ENCODE data around the gene VAX1. TPM values are rescaled to one million over a fixed set of nuclear protein-coding genes. Genes with fewer than 3 reads are reported as not detected.
A peak's percentile ranks its signal among the peaks of the same experiment; 100 is the strongest.

The VAX1 gene
- polyA plus RNA-seq, 6 donors from 2014 or later, result not detected

DNA sequence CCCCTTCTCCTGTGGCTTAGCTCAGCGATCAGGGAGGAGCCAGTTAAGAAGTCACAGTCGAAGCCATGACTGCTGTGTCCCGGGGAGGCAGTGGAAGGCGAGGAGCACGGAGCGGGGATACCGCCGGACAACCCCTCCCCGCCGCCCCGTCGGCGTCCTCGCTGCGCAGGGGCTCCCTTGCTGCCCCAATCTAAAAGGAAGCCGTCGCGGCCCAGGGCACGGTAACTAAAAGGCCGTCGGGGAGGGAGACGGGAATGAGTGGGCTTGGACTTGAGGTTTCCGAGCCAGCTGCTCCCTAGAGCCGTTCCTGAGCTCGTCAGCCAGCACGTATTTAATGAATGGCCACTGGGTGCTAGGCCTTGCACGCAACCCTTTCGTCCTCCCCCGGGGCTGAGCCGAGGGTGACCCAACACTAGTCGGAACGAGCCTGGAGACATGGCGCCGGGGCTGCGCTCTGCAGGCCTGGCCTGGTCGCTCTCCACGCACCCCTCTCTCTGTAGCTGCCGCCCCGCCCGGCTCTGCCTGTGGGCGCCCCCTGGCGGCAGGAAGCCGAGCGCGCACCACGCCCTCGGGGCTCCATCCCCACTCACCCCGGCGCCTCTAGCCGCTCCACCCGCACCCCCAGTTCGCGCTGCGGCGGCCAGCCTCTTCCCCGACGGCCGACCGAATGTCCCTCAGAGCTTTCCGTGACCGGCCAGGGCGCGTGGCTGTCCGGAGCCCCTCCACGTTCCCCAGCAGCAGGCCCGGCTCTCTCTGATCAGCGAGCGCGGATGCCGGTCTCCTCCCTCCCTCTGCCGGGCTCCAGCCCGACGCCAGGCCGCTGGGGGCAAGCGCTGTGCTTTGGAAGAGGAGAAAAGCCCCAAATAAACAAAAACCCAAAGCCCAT, 30.0 kb upstream of the VAX1 start:
- peaks cover 0 to 6% (median 4%) of the 10 kb centered on the region in 7 donors for H3K9me3 Mint-ChIP-seq
- H3K36me3 Mint-ChIP-seq, result no peaks in the 10 kb centered on the region
- peak overlapping the region in 4 of 8 donors; percentile 18 to 65 (median 38) for H3K4me3 Mint-ChIP-seq
- peak; percentile 58 to 67 for ATAC-seq (ENCODE audit: low read depth in 2 of 2)
- peaks cover 0 to 31% (median 4%) of the 10 kb centered on the region in 3 donors for H3K4me1 Mint-ChIP-seq
- peak; percentile 21 for DNase-seq
- H3K27me3 Mint-ChIP-seq, result peaks cover 65 to 93% (median 80%) of the 10 kb centered on the region in 3 donors
- H3K27ac Mint-ChIP-seq, result no peak overlapping the region

DNA sequence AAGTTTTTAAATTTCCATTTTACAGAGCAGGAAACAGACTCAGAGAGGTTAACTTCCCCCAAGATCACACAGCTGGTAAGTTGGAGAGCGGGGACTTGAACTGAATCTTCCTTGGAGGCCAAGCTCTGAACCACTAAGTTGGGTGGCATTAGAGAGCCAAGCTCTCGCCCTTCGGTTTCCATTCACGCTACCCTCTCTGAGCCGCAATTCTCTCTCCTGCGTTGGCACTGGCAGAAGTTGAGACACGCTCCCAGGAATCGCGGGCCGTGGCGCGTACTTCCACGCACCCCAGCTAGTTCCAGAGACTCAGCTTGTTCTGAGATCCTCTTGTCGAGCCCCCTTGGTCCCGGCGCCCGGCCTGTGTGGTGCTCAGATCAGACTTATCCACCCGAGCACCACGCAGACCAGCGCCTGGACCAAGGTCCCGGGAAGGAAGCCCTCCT, 29.3 kb upstream of the VAX1 start:
- Mint-ChIP-seq H3K4me3 (peak overlapping the region in 3 of 8 donors; percentile 18 to 51 (median 49)), H3K36me3 (peaks cover 0 to 1% of the 10 kb centered on the region in 2 donors), H3K4me1 (peaks cover 0 to 35% (median 4%) of the 10 kb centered on the region in 3 donors), H3K27me3 (peaks cover 65 to 92% (median 77%) of the 10 kb centered on the region in 3 donors), H3K27ac (peak overlapping the region in 1 of 6 donors; percentile 56), H3K9me3 (peaks cover 0 to 6% (median 4%) of the 10 kb centered on the region in 7 donors)
- ATAC-seq (ENCODE audit: low read depth in 2 of 2) (no peak), DNase-seq (no peak)

DNA sequence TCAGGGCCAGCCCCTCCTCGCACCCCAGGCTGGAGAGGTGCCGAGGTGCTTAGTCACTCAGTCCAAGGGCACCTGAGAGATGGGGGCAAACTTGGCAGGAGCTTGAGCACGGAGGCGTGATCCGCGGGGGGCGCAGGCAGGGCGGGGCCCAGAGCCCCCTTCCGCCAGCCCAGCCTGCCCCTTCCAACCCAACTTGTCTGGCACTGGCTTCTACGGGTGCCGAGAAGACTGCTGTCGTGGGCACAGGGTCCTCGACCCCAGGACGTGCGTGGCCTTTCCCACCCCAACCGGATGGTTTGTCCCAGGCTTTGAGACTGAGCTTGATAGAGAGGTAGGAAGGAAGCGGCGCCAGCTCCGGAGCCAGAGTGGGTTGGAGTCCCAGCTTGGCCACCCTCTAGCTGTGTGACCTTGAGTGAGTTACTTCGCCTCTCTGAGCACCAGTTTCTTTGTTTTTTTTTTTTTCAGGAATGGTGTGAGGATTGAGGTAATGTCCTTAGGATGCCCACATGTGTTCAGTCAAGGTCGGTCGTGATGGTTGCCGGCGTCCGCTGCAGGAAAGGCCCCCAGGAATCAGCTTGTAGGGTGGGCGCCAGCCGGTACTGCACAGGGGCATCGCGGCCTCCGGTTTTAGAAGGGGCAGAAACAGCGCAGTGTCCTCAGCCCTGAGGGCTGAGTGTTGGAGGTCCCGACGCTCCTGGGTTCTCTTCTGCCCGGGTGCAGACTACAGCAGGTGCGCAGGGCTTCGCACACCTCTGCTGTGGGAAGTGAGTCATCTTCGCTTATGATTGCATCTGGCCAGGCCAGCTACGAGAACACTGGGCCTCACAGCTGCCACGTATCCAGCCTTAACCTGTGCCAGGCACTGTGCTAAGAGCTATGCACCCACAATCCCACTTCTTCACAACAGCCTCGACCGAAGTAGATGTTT, 28.6 kb upstream of the VAX1 start:
- Mint-ChIP-seq H3K36me3 (peaks cover 0 to 8% of the 10 kb centered on the region in 2 donors), H3K4me3 (peak overlapping the region in 3 of 8 donors; percentile 10 to 51 (median 49)), H3K9me3 (peaks cover 0 to 6% (median 4%) of the 10 kb centered on the region in 7 donors), H3K4me1 (peaks cover 0 to 37% (median 7%) of the 10 kb centered on the region in 3 donors), H3K27ac (peak overlapping the region in 3 of 6 donors; percentile 32 to 56 (median 33)), H3K27me3 (peaks cover 65 to 93% (median 77%) of the 10 kb centered on the region in 3 donors)
- no peak for ATAC-seq (ENCODE audit: low read depth in 2 of 2)
- DNase-seq, result no peak

DNA sequence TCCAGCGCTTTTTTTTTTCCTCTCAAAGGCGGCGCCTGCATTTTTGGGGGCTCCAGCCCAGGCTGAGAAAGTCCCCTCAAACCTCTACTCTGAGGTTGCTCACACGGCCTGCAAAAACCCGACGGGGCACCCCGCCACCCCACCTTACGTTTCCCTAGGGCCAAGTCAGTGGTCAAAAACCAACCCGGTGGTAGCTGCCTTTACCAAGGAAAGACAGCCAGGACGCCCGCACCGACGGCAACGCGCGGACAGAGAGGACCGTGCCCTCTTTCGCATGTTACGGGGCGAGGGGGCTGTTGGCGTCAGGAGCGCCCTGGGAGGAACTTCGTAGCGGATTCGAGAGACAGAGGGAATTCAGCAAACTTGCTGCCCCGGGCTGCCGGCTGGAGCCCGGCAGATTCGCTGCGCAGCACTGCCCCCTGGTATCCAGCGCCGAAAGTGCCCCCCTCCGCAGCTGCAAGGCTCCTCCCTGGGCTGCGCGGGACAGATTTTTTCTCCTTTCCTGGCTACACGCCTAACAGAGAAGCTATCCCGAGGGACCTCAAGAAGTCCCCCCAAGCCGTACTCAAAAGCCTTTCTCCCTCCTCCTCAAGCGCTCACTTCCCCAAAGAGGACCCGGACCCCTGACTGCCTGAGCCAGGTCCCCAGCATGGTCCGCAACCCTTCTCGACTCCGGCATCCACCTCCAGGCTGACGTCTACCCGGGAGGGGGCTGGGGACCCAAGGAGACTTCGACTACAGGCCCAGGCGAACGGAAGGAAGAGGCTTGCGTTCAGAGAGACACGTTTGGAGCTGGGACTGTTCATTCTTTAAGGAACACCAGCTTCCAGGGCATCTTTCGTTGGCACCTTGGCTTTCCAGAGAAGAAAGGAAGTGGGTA, 27.7 kb upstream of the VAX1 start:
- ATAC-seq (ENCODE audit: low read depth in 2 of 2), result no peak
- Mint-ChIP-seq H3K27ac (peak overlapping the region in 1 of 6 donors; percentile 78), H3K4me3 (peak overlapping the region in 1 of 8 donors; percentile 32), H3K27me3 (peaks cover 65 to 95% (median 77%) of the 10 kb centered on the region in 3 donors), H3K36me3 (peaks cover 0 to 12% of the 10 kb centered on the region in 2 donors), H3K4me1 (peaks cover 0 to 37% (median 7%) of the 10 kb centered on the region in 3 donors), H3K9me3 (peaks cover 0 to 6% (median 4%) of the 10 kb centered on the region in 7 donors)
- DNase-seq, result no peak

DNA sequence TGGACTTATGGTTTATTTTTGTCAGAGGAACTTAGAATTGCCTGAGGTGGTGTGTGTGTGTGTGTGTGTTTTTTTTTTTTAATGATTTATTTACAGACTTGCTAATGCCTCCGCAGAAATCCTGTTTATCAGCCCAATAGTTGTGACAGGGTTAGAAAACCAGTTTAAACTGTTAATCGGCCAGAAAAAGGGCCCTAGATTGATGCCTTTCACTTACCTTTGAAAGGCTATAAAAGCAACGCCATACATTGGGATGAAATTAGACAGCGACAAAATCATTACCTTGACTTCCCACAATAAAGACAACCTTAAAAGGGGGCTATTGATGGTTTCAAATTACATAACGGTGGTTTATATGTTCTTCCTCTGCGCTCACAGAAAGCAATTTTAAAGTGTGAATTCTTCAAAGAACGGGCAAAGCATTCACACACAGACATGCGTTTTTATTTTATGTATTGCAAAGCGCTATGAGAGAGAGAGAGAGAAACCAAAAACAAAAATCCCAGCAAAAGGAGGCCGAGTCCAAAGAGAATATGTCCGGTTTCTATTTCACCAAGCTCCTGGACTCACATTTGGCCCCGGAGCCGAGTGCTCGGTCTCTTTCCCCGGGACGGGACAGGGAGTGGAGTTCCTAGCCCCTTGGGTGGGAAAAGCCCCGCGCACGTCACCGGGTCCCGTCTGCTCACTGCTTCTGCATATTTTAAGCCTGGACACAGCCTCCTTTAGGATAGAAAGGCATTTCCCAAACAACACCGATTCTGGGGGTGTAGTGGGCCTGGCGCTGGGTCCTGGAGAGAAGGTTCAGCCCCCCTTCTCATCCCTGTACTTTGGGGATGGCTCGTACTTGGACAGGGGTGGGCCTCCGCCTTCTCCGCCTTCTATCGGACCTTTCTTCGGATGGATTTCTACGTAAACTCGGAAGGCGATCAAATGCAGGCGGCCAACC, 26.8 kb upstream of the VAX1 start:
- ATAC-seq (ENCODE audit: low read depth in 2 of 2) (no peak), DNase-seq (no peak)
- Mint-ChIP-seq H3K27me3 (peaks cover 61 to 95% (median 77%) of the 10 kb centered on the region in 3 donors), H3K9me3 (peaks cover 0 to 9% (median 4%) of the 10 kb centered on the region in 7 donors), H3K4me1 (peaks cover 0 to 37% (median 7%) of the 10 kb centered on the region in 3 donors), H3K36me3 (peaks cover 0 to 12% of the 10 kb centered on the region in 2 donors), H3K27ac (peak overlapping the region in 1 of 6 donors; percentile 59), H3K4me3 (peak overlapping the region in 4 of 8 donors; percentile 0 to 56 (median 28))

DNA sequence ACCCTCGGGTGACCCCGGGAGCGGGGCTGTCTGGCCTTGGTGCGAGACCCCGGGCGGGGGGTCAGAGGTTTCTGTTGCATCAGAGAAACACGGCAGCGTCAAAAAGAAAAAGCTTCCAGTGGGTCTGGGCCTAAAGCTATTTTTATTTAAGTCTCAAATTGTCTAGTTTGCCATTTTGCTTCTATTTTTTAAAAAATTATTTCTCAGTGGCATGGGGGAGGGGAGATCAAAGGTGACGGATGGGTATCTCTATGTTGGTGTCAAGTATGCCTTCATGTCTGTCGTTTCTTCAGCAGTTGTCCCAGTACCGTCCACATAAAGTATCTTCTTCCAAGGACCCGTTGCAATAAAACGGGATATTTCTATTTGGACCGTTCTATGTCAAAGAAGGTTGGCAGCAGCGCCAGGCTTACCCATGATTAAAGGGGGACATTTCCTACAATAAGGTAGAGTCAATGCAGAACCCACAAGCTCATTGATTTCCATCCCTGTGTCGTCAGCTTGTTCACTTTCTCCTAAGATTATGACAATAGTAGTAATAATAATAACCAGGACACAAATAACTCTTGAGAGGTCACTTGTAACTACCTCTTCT, 26.0 kb upstream of the VAX1 start:
- Mint-ChIP-seq H3K4me3 (peak overlapping the region in 2 of 8 donors; percentile 21 to 43), H3K9me3 (peaks cover 0 to 4% (median 0%) of the 10 kb centered on the region in 7 donors), H3K27ac (no peak overlapping the region), H3K27me3 (peaks cover 53 to 95% (median 77%) of the 10 kb centered on the region in 3 donors), H3K36me3 (peaks cover 0 to 12% of the 10 kb centered on the region in 2 donors), H3K4me1 (peaks cover 0 to 31% (median 7%) of the 10 kb centered on the region in 3 donors)
- DNase-seq (no peak), ATAC-seq (ENCODE audit: low read depth in 2 of 2) (no peak)

DNA sequence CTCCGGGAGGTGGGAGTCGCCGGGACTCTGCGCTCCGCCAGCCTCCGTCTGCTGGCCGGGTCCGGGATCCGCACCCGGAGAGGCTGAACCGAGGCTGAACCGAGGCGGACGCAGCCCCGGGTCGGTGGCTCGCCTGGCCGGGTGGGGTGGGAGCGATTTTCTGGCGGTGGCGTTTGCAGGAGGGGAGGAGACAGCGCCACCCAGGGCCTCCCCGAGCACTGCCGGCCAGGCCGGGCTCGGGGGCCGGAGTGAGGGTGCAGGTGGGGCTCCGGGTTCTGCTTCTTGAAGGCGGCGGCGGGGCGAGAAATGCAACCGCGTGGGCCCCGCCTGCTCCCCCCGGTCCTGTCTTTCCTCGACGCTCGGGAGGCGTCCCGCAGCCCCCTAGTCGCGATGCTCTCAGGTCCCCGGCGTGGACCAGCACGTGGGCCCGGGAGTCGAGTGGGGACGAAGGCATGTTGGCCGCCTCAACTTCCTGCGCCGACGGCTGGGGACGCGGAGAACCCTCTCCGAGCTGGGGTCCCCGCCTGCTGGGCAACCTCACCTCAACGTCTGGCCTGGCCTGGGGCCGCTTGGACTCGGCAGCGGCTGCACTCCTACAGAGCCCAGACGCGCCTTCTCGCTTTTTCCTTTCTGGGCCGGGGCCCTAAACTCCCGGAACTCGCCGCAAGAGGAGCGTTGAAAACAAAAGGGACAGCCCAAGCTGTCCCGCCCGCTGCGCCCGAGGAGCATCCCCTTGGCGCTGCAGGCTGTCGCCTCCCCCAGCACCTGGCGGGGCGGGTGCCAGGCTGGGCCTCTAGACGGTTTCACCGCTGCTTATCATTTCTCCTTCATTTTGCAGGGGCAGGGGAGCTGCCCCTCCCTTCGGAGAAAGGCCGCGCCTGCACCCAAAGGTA, 25.2 kb upstream of the VAX1 start:
- Mint-ChIP-seq H3K27me3 (peaks cover 56 to 93% (median 80%) of the 10 kb centered on the region in 3 donors), H3K36me3 (peaks cover 0 to 12% of the 10 kb centered on the region in 2 donors), H3K4me3 (peak overlapping the region in 1 of 8 donors; percentile 21), H3K4me1 (peaks cover 0 to 26% (median 7%) of the 10 kb centered on the region in 3 donors), H3K9me3 (peaks cover 0 to 4% (median 0%) of the 10 kb centered on the region in 7 donors), H3K27ac (no peak overlapping the region)
- ATAC-seq (ENCODE audit: low read depth in 2 of 2) (no peak), DNase-seq (no peak)

DNA sequence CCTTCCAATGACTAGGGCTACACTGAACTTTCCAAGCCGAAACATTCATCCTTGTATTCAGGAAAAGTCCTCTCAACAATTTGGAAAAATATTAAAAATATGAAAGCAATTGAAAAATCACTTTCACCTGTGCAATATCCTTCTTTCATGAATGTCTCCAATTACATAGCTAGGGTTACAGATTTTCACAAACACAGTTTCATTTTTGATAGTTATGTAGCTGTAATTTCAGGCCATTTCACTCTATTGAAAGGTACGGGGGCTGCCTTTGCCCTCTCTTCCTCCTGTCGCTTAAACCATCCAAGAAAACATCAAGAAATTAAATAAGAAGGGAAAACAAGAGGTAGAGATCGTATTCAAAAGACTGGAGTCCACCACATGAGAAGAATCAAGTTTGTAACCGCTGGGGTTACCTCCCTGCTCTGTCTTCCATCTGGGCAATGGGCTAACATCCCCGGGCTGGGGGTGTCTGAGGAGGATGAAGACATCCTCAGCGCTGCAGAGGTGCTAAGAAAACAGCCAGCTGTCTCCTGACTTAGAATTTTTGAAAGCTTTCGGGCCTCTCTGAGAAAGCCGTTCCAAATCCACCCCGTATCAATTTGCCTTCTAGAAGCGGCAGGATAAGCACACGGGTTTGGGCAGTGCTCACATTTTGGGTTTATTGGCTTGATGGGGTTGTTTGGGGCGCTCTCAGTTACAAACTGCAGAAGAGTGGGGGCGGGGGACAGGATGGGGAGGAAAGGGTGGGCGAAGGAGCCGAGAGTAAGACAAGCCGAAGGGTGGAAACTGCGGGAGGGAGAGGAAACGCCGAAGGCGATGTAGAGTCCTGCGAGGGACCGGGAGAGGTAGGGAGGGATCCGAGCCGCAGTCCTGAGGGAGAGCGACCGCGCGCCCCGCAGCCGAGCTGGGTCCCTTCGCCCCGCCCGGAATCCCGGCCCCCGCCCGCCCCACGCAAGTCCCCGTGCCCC, 24.3 kb upstream of the VAX1 start:
- DNase-seq (no peak), ATAC-seq (ENCODE audit: low read depth in 2 of 2) (no peak)
- H3K9me3 Mint-ChIP-seq, result peaks cover 0 to 4% (median 0%) of the 10 kb centered on the region in 7 donors
- H3K36me3 Mint-ChIP-seq, result peaks cover 0 to 12% of the 10 kb centered on the region in 2 donors
- peaks cover 0 to 26% (median 7%) of the 10 kb centered on the region in 3 donors for H3K4me1 Mint-ChIP-seq
- peaks cover 62 to 91% (median 85%) of the 10 kb centered on the region in 3 donors for H3K27me3 Mint-ChIP-seq
- H3K27ac Mint-ChIP-seq, result peak overlapping the region in 2 of 6 donors; percentile 53 to 80
- peak overlapping the region in 6 of 8 donors; percentile 9 to 73 (median 42) for H3K4me3 Mint-ChIP-seq

DNA sequence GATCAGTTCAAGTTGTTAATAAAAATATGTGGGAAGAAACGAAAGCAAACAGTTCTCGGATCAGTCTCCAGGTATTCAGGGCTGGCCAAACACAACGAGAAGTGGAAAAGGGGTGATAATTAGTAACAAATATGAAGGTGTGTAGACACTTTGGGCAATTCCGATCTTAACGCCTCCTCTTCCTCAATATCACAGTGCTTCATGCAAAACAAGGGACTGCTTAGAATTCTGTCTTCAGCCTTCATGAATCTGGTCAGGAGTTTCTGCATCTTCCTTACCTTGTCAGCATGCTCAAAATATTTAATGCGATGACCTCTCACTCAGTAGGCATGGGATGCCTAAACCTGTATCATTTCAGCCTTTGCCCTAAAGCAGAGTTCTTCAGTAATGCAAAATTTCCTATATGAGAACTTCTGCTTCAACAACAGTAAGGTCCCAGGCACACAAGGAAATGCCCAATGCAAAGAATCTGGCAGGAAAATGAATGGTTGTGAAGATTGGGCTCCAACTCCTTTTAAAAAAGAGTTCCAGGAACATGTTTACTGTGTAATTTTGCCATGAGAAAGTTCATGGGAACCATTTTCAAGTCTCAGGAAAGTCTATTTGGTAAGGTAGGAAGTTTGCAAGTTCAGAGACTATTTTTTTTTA, 23.4 kb upstream of the VAX1 start:
- ATAC-seq (ENCODE audit: low read depth in 2 of 2) (no peak), DNase-seq (no peak)
- Mint-ChIP-seq H3K27ac (no peak overlapping the region), H3K27me3 (peaks cover 60 to 89% (median 85%) of the 10 kb centered on the region in 3 donors), H3K4me1 (peaks cover 0 to 18% (median 7%) of the 10 kb centered on the region in 3 donors), H3K4me3 (peak overlapping the region in 1 of 8 donors; percentile 15), H3K9me3 (peaks cover 0 to 4% (median 0%) of the 10 kb centered on the region in 7 donors), H3K36me3 (peaks cover 0 to 12% of the 10 kb centered on the region in 2 donors)

Measured in naive B cell (primary cell).